GM19438 (cell line): ENCODE measurements around the gene FANK1.

ENCODE experiments used
- ATAC-seq: cut with Tn5 transposase; IDR thresholded peaks from one replicate; pipeline ENCODE4 v1.9.1; 2021; ENCODE audit warnings: low read depth; ENCODE audit not compliant: unreplicated experiment

Gene FANK1

DNA sequence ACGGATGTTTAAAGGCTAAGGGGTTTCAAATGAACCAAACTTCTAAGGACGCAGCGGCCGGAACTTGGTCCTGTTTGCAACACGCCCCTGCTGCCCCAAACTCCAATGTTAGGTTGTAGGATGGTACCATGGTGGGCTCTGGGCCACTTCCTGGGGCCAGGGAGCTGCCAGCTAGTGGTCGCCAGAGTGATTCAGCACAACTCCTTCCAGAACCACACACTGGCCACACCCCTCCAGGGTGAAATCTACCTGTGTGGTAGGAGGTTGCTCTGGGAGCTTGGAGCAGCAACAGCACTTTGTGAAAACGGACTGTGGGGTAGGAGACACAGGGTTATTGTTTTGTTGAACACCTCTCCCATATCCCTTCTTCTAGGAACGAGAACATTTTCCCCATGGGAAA is 161.1 kb downstream of the FANK1 start:
- no peak for ATAC-seq

DNA sequence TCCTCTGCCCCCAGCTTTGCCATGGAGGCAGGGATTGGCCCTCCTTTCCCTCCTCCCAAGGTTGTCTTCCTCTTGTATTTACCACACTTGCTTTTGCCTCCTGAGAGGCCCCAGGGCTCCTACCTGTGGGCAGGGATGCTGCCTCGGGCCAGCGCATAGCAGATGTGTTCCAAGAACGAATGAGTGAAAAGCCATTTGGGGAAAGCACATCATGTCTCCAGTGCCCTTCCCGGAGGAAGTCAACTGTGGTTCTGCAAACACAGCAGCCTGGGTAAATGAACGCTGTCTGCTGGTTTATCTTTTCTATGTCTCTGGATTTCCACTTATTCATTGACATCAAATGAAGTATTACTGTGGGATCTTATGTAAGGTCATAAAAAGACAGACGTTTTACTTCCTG is 161.7 kb downstream of the FANK1 start:
- no peak for ATAC-seq

DNA sequence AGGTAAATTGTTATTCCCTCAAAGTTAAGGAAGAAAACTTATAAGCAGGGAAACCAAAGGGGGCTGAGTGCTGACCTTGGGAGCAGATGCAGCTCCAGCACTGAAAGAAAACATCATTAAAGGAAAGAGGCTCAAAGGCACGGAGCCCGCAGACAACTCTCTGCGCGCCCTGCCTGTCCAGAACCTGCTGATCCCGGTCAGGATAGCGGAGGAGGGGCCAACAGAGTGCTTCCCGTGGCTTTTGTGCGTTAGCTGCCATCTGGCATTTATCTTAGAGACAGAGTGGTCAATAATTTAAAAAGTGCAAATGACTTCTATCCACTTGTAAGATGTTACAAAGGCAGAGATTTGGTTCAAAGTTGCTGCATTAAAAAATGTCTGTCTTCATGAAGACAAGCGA is 162.1 kb downstream of the FANK1 start:
- no peak for ATAC-seq
